GM19193 (cell line): Measurements from ENCODE around the gene STX18.

Experiments
- POLR2A ChIP-seq: IDR thresholded peaks from 4 replicates; pipeline ENCODE4 v1.6.1; 2011; ENCODE audit not compliant: insufficient read depth, insufficient read length; ENCODE audit errors: extremely low read depth

STX18 gene

GRCh38 chr4:4494882-4495281 lies 47.0 kb downstream of the STX18 start:
- TF ChIP-seq POLR2A = no peak

GRCh38 chr4:4492161-4492847 lies 49.5 kb downstream of the STX18 start:
- TF ChIP-seq POLR2A = no peak

- no peak for TF ChIP-seq POLR2A
These were observed 50.4 kb downstream of the STX18 start for GRCh38 chr4:4491396-4491893.

DNA sequence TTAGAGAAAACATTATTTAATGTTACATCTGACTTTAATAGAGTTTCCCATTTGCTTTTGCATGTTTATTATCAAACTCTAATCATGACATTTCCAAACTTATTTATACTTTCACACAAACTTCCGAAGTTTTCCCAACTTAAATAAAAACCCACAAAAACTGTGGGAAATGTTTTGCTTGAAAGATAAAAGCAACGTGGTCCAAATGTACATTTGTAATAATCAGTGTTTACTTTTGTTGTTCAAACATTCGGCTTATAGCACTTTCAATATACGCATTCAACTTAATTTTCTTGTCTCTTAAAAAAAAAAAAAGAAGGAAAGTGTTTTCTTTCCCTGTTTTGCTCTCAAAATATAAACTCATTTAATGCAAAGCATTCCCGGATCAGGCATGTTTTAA lies 51.0 kb downstream of the STX18 start:
- no peak for TF ChIP-seq POLR2A

GRCh38 chr4:4490041-4490440 lies 51.8 kb downstream of the STX18 start:
- no peak for TF ChIP-seq POLR2A

GRCh38 chr4:4488405-4489404 lies 53.1 kb downstream of the STX18 start:
- no peak for TF ChIP-seq POLR2A

DNA sequence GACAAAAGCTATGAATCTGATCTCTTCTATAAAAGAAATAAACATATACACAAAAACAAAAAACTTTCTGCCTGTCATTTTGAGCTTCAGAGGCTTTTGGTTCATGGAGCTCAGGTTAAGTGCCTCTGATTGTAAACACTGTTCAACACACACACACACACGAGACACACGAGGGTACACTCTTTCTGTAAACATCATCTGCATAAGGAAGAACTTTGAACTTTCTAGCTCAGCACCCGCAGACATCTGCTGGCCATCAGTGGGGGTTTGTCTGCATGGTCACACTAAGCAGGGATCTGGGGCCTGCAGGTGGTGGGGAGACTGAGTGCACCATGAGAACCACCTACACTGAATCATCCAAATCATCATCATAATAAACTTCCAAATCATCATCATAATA lies 54.9 kb downstream of the STX18 start:
- no peak for TF ChIP-seq POLR2A

DNA sequence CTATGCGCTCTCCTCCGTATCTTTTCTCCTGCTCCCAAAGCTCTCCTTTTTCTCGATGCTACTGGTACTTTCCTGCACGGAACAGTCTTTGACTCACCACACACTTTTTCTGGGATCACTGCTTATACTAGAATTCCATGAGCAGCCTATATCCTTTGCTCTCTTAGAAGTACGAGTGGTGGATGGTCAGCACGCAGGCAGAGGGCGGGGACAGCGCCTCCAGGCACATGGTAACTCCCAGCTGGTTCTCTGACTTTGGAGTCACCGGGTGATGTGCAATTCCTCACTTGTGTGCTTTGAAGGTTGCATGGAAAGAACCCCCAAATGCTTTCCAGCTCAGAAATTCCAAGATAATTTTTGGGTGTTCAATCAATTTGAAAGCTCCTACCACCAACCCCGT lies 56.0 kb downstream of the STX18 start:
- no peak for TF ChIP-seq POLR2A

GRCh38 chr4:4481399-4481994 lies 60.4 kb downstream of the STX18 start:
- no peak for TF ChIP-seq POLR2A

DNA sequence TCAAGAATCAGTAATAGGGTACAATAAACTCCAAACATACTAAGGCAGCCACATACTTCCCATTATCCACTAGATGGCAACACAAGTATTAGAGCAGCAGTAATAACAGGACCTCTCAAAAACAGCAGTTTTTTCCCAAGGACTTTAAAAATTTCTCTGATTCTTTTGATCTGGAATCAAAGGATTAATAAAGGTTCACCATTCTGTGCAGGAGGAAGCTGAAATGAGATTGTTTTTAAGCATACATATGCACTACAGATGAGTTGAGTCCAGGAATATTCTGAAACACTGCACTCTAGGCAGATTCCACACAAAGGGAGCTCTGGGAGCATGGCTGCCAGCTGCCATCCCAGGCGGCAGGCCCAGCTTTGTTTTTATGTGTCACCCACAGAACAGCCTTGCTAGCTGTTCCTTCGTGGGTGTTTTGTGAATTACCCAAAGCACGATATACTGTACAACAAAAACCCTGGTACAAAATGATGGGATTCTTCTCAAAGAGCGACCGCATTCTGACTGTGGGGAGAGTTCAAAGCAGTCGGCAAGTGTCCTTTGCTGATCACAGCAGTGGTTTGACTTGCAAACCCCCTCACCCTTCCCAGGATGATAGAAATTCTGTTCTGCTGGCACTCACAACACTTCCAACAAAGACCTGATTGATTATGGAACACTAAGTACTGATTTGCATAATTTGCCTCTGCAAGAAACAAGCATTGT lies 61.0 kb downstream of the STX18 start:
- no peak for TF ChIP-seq POLR2A

- TF ChIP-seq POLR2A = no peak
These were observed 61.6 kb downstream of the STX18 start for GRCh38 chr4:4480205-4480604.

DNA sequence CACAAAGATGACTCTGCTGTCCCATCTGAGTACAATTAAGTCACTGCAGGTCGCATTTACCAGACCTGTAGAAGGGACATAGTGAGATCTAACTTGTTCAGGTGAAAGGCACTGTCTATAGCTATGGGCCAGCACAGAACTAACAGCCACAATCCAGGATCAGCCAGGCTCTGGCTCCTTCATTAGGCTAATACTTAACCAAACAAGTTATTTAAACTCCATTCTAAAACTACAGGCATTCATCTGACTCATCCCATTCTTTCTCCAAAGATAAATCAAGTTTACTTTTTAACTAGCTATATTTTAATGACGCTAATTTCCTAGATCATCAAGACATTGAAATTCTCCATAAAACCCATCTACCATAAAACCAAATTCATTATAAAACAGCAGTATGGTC lies 62.5 kb downstream of the STX18 start:
- TF ChIP-seq POLR2A = no peak

- TF ChIP-seq POLR2A = no peak
These were observed 64.1 kb downstream of the STX18 start for GRCh38 chr4:4477796-4478195.

DNA sequence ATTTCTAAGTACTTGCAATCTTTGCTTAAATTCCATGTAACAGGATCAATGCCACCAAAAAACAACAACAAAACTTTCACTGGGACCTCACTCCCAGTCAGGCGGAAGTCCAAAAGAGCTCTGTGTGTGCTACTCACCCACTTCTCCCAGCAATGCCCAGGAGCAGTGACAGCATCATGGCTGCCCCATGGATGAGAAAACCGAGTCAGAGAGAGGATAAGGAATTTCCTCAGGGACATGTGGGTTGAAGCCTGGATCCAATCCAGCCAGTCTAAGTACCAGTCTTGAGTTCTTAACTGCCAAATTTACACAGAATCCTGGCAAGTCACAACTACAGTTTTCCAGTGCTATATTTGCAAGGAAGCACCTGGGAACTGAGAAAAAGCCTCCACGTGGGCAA lies 64.5 kb downstream of the STX18 start:
- no peak for TF ChIP-seq POLR2A

GRCh38 chr4:4474476-4474875 lies 67.4 kb downstream of the STX18 start:
- no peak for TF ChIP-seq POLR2A

GRCh38 chr4:4472344-4472958 lies 69.4 kb downstream of the STX18 start:
- no peak for TF ChIP-seq POLR2A
